HepG2 (cell line): ENCODE data around the gene SND1. TPM values are rescaled to one million over a fixed set of nuclear protein-coding genes. Genes with fewer than 3 reads are reported as not detected.

Source experiments
- ATAC-seq: fragments of 200-7000 bp; cut with Tn5 transposase; 3 replicates; pipeline ENCODE4 v1.9.1; 2020; ENCODE audit warnings: mild to moderate bottlenecking, moderate library complexity
- BruUV-seq: library from RNA; stranded (reverse); fragments of 400-500 nt; replicated peaks from 2 replicates; lab custom pipeline; 2021; lab: Mats Ljungman, UMichigan
- CTCF ChIA-PET: fragments of 300-600 bp; formaldehyde crosslinking; extraction: SDS; loops from one replicate; lab custom pipeline; 2021; ENCODE audit warnings: low total read pairs, inconsistent platforms, low intra/inter-chr PET ratio; lab: Yijun Ruan, JAX
- POLR2A ChIA-PET: fragments of 350-600 bp; sonication (Branson Sonifier 250); formaldehyde crosslinking; loops from one replicate; lab custom pipeline; 2020; ENCODE audit warnings: antibody characterized with exemption, inconsistent platforms; lab: Yijun Ruan, JAX
- DNase-seq: peaks from one replicate; pipeline ENCODE4 v3.0.0-alpha.2; 2015; ENCODE audit warnings: low spot score
- FAIRE-seq: peaks from 3 replicates; lab custom pipeline; 2011; peaks lifted over from hg19 to GRCh38; lab: Jason Lieb, UNC
- H2AFZ ChIP-seq: one replicate; pipeline ENCODE4 v1.6.1; 2011; ENCODE audit warnings: low read length, inconsistent platforms
- H3K27ac ChIP-seq: fragments of 300-600 bp; 3 replicates; pipeline ENCODE4 v1.8.0; 2011; ENCODE audit warnings: mixed run types, mild to moderate bottlenecking, mixed read lengths, low read length, inconsistent platforms; ENCODE audit not compliant: insufficient read depth; ENCODE audit errors: extremely low read length
- H3K27me3 ChIP-seq, 2 experiments: fragments of 200-600 bp in 1 of 2; 2 replicates in 1 of 2; 3 replicates in 1 of 2; pipeline versions ENCODE4 v1.6.0 to v1.8.0; 2011; ENCODE audit warnings: low read length in 2 of 2, mild to moderate bottlenecking in 2 of 2, moderate library complexity in 2 of 2, inconsistent platforms in 1 of 2; ENCODE audit not compliant: insufficient read depth in 2 of 2, control insufficient read depth in 1 of 2
- H3K36me3 ChIP-seq, 2 experiments: fragments of 200-600 bp in 1 of 2; replicated peaks in 1 of 2; 2 replicates in 1 of 2; 3 replicates in 1 of 2; pipeline versions ENCODE4 v1.5.1 to v1.8.0; 2011; ENCODE audit warnings: low read length in 2 of 2, inconsistent platforms in 1 of 2; ENCODE audit not compliant: insufficient read depth in 2 of 2, control insufficient read depth in 1 of 2
- H3K4me1 ChIP-seq: 2 replicates; pipeline ENCODE4 v1.5.1; 2012; ENCODE audit warnings: low read length, inconsistent platforms; ENCODE audit not compliant: insufficient read depth
- H3K4me2 ChIP-seq: 2 replicates; pipeline ENCODE4 v1.6.0; 2011; ENCODE audit warnings: low read depth, low read length, inconsistent platforms
- H3K4me3 ChIP-seq, 3 experiments: fragments of 200-600 bp in 1 of 3; sonication (generic), shearing (Covaris generic) in 1 of 3; replicated peaks in 1 of 3; 2 replicates each; pipeline ENCODE4 v1.5.1; 2011 to 2016; ENCODE audit warnings: low read length in 3 of 3, inconsistent platforms in 2 of 3, low read depth in 2 of 3, mild to moderate bottlenecking in 2 of 3, control low read depth in 1 of 3, mixed read lengths in 1 of 3; ENCODE audit not compliant: insufficient read depth in 1 of 3
- H3K79me2 ChIP-seq: one replicate; pipeline ENCODE4 v1.6.1; 2011; ENCODE audit warnings: low read length, inconsistent platforms; ENCODE audit not compliant: insufficient read depth
- H3K9ac ChIP-seq: 2 replicates; pipeline ENCODE4 v1.6.0; 2011; ENCODE audit warnings: mild to moderate bottlenecking, low read depth, low read length, inconsistent platforms; ENCODE audit not compliant: insufficient read depth
- H3K9me3 ChIP-seq: 2 replicates; pipeline ENCODE4 v1.5.1; 2012; ENCODE audit warnings: mild to moderate bottlenecking, low read length
- H4K20me1 ChIP-seq: 2 replicates; pipeline ENCODE4 v1.6.0; 2011; ENCODE audit warnings: inconsistent platforms, mild to moderate bottlenecking, low read length, moderate library complexity; ENCODE audit not compliant: insufficient read depth
- ATRX ChIP-seq: sonication (generic); formaldehyde crosslinking; IDR thresholded peaks from 2 replicates; pipeline ENCODE4 v1.4.0; 2020; ENCODE audit warnings: missing genetic modification reagents, borderline replicate concordance
- CBX5 ChIP-seq: sonication (generic); formaldehyde crosslinking; IDR thresholded peaks from 2 replicates; pipeline ENCODE4 v1.4.0; 2020; ENCODE audit warnings: missing genetic modification reagents, borderline replicate concordance
- EHMT2 ChIP-seq: fragments of 200-600 bp; sonication (generic); IDR thresholded peaks from 2 replicates; pipeline ENCODE4 v1.7.0; 2017; ENCODE audit warnings: antibody characterized with exemption, low read depth, low read length, borderline replicate concordance
- FOXC1 ChIP-seq: sonication (generic); formaldehyde crosslinking; IDR thresholded peaks from 2 replicates; pipeline ENCODE4 v1.8.0; 2022; ENCODE audit warnings: mild to moderate bottlenecking, missing genetic modification reagents, borderline replicate concordance
- GATAD2A ChIP-seq: IDR thresholded peaks from 2 replicates; pipeline ENCODE4 v1.6.1; 2016
- NFAT5 ChIP-seq: sonication (generic); formaldehyde crosslinking; IDR thresholded peaks from 2 replicates; pipeline ENCODE4 v1.4.0; 2020; ENCODE audit warnings: missing genetic modification reagents
- NFE2L2 ChIP-seq: fragments of 150-350 bp; IDR thresholded peaks from 2 replicates; pipeline ENCODE4 v1.6.1; 2014; ENCODE audit warnings: low read length
- NR2F2 ChIP-seq: IDR thresholded peaks from 2 replicates; pipeline ENCODE4 v1.6.1; 2012; ENCODE audit warnings: low read depth, inconsistent platforms, borderline replicate concordance
- PLRG1 ChIP-seq: fragments of 450-650 bp; conservative IDR thresholded peaks from 2 replicates; pipeline ENCODE4 v1.6.1; 2016
- RAD51 ChIP-seq: fragments of 450-650 bp; IDR thresholded peaks from 2 replicates; pipeline ENCODE4 v1.6.1; 2016; ENCODE audit warnings: borderline replicate concordance
- SPEN ChIP-seq: sonication (generic); formaldehyde crosslinking; IDR thresholded peaks from 2 replicates; pipeline ENCODE4 v1.5.1; 2020; ENCODE audit warnings: low read depth, mild to moderate bottlenecking, missing genetic modification reagents
- TBP ChIP-seq: sonication (generic); formaldehyde crosslinking; IDR thresholded peaks from 2 replicates; pipeline ENCODE4 v1.5.0; 2020; ENCODE audit warnings: missing genetic modification reagents
- ZBTB1 ChIP-seq: sonication (generic); formaldehyde crosslinking; IDR thresholded peaks from 2 replicates; pipeline ENCODE4 v1.4.0; 2020; ENCODE audit warnings: missing genetic modification reagents, borderline replicate concordance
- ZNF619 ChIP-seq: sonication (generic); formaldehyde crosslinking; IDR thresholded peaks from 2 replicates; pipeline ENCODE4 v1.4.0; 2020; ENCODE audit warnings: mild to moderate bottlenecking, missing genetic modification reagents
- WGBS: methylation state at CpG from one replicate; pipeline ENCODE4 v1.1.6; 2017; ENCODE audit warnings: low lambda C conversion rate; 5-methylcytosine and 5-hydroxymethylcytosine counted together
- in situ Hi-C: cut with HindIII; loops from 2 replicates; pipeline ENCODE4 v1.10.0; 2017; ENCODE audit warnings: low pct_unique_long_range_greater_than_20kb; ENCODE audit not compliant: extremely low pct_ligation_motif_present
- intact Hi-C: fragments of 100-400 bp; cut with micrococcal nuclease; formaldehyde crosslinking; loops from one replicate; pipeline ENCODE4 v1.10.0; 2022; ENCODE audit not compliant: unreplicated experiment
- polyA plus RNA-seq, 8 experiments: library from polyadenylated mRNA; depleted of rRNA in 3 of 8; stranded (reverse) in 7 of 8; unstranded in 1 of 8; fragments of >200 nt; fragmentation: Illumina TruSeq in 4 of 8; extraction: Trizol in 4 of 8; gene quantifications; 2 replicates each; pipeline versions ENCODE4 v1.2.1 to v1.2.3, GENCODE V29; 2011 to 2016; ENCODE audit warnings: low read depth in 4 of 8, missing spikeins in 1 of 8, mixed read lengths in 1 of 8; ENCODE audit not compliant: insufficient read depth in 1 of 8
- total RNA-seq, 5 experiments: library from RNA; depleted of rRNA; stranded (reverse); fragments of >200 nt; fragmentation: Illumina TruSeq; extraction: Trizol; gene quantifications; 2 replicates each; pipeline ENCODE4 v1.2.3, GENCODE V29; 2016; ENCODE audit warnings: low read depth in 1 of 5
- TF ChIP-seq, protein P1 (sequence below): sonication (generic); formaldehyde crosslinking; IDR thresholded peaks from 2 replicates; pipeline ENCODE4 v1.4.0; 2020; ENCODE audit warnings: missing genetic modification reagents, borderline replicate concordance
- TF ChIP-seq, protein P2 (sequence below): sonication (generic); formaldehyde crosslinking; conservative IDR thresholded peaks from 2 replicates; pipeline ENCODE4 v1.8.0; 2022; ENCODE audit warnings: mild to moderate bottlenecking, moderate library complexity, missing genetic modification reagents

The SND1 gene
- total and polyA plus RNA-seq, 2 of the 13 experiments (the other 11 are each of a cell fraction or from before 2014, with no cell fraction given) = 110 to 182 TPM

DNA sequence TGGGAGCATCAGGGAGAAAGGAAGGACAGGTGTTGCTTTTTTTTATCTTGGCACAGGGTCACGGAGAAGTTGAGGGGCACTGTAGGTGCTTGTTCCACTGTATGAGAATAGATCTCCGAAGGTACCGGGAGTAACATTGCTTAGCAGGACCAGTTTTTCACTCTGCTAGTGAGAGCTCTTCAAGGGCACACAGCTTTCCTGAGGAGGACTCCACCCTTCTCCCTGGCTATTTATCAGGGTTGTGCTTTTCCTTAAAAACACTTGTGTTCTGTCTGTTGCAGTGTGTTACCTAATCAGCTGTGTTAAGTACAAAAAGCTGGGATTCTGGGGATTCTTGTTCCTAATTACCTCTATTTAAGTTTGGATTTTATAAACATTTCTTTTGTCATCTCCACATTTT, 160.5 kb downstream of the SND1 start:
- Histone ChIP-seq H3K79me2 (peaks cover 40% of the 10 kb centered on the region), H3K36me3 (peaks cover 15 to 24% of the 10 kb centered on the region in 2 experiments), H4K20me1 (peaks cover 16% of the 10 kb centered on the region), H3K4me2 (no peak overlapping the region), H3K27ac (no peak overlapping the region), H3K9ac (no peak overlapping the region), H3K4me1 (peaks cover 28% of the 10 kb centered on the region), H2AFZ (no peak overlapping the region), H3K27me3 (no peaks in the 10 kb centered on the region), H3K4me3 (no peak overlapping the region), H3K9me3 (no peaks in the 10 kb centered on the region)
- ChIA-PET CTCF (no interaction called here), POLR2A (no interaction called here)
- 96% methylated on average over 3 of the region's 3 CpGs for WGBS
- ATAC-seq (no peak), FAIRE-seq (no peak), DNase-seq (no peak)
- intact Hi-C loops = no loop called here
- no TSS peak for BruUV-seq
- in situ Hi-C loops = no loop called here
- TF ChIP-seq, protein P1, sequence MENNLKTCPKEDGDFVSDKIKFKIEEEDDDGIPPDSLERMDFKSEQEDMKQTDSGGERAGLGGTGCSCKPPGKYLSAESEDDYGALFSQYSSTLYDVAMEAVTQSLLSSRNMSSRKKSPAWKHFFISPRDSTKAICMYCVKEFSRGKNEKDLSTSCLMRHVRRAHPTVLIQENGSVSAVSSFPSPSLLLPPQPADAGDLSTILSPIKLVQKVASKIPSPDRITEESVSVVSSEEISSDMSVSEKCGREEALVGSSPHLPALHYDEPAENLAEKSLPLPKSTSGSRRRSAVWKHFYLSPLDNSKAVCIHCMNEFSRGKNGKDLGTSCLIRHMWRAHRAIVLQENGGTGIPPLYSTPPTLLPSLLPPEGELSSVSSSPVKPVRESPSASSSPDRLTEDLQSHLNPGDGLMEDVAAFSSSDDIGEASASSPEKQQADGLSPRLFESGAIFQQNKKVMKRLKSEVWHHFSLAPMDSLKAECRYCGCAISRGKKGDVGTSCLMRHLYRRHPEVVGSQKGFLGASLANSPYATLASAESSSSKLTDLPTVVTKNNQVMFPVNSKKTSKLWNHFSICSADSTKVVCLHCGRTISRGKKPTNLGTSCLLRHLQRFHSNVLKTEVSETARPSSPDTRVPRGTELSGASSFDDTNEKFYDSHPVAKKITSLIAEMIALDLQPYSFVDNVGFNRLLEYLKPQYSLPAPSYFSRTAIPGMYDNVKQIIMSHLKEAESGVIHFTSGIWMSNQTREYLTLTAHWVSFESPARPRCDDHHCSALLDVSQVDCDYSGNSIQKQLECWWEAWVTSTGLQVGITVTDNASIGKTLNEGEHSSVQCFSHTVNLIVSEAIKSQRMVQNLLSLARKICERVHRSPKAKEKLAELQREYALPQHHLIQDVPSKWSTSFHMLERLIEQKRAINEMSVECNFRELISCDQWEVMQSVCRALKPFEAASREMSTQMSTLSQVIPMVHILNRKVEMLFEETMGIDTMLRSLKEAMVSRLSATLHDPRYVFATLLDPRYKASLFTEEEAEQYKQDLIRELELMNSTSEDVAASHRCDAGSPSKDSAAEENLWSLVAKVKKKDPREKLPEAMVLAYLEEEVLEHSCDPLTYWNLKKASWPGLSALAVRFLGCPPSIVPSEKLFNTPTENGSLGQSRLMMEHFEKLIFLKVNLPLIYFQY (CRISPR knock-in tag) = no peak
- TF ChIP-seq PLRG1 = no peak
- TF ChIP-seq EHMT2 = no peak
- no peak for TF ChIP-seq NFE2L2
- no peak for TF ChIP-seq CBX5 (CRISPR knock-in tag)
- TF ChIP-seq SPEN = no peak
- TF ChIP-seq TBP (CRISPR knock-in tag) = no peak
- TF ChIP-seq NFAT5 (CRISPR knock-in tag) = no peak
- TF ChIP-seq FOXC1 = no peak
- TF ChIP-seq RAD51 = no peak
- no peak for TF ChIP-seq NR2F2
- TF ChIP-seq ZNF619 (CRISPR knock-in tag) = no peak
- no peak for TF ChIP-seq ATRX (CRISPR knock-in tag)
- TF ChIP-seq, protein P2, sequence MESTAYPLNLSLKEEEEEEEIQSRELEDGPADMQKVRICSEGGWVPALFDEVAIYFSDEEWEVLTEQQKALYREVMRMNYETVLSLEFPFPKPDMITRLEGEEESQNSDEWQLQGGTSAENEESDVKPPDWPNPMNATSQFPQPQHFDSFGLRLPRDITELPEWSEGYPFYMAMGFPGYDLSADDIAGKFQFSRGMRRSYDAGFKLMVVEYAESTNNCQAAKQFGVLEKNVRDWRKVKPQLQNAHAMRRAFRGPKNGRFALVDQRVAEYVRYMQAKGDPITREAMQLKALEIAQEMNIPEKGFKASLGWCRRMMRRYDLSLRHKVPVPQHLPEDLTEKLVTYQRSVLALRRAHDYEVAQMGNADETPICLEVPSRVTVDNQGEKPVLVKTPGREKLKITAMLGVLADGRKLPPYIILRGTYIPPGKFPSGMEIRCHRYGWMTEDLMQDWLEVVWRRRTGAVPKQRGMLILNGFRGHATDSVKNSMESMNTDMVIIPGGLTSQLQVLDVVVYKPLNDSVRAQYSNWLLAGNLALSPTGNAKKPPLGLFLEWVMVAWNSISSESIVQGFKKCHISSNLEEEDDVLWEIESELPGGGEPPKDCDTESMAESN = no peak
- no peak for TF ChIP-seq GATAD2A (CRISPR knock-in tag)
- no peak for TF ChIP-seq ZBTB1
